HG03571 (cell line): Measurements from ENCODE around the gene RNGTT.
"Not testable (repeated sequence)": the region's sequence is repeated elsewhere in the genome, so short reads cannot be mapped to it uniquely, and the experiment has no call there.

Experiments used
- ATAC-seq: cut with Tn5 transposase; IDR thresholded peaks from one replicate; pipeline ENCODE4 v1.9.1; 2021; ENCODE audit not compliant: unreplicated experiment

RNGTT gene

DNA sequence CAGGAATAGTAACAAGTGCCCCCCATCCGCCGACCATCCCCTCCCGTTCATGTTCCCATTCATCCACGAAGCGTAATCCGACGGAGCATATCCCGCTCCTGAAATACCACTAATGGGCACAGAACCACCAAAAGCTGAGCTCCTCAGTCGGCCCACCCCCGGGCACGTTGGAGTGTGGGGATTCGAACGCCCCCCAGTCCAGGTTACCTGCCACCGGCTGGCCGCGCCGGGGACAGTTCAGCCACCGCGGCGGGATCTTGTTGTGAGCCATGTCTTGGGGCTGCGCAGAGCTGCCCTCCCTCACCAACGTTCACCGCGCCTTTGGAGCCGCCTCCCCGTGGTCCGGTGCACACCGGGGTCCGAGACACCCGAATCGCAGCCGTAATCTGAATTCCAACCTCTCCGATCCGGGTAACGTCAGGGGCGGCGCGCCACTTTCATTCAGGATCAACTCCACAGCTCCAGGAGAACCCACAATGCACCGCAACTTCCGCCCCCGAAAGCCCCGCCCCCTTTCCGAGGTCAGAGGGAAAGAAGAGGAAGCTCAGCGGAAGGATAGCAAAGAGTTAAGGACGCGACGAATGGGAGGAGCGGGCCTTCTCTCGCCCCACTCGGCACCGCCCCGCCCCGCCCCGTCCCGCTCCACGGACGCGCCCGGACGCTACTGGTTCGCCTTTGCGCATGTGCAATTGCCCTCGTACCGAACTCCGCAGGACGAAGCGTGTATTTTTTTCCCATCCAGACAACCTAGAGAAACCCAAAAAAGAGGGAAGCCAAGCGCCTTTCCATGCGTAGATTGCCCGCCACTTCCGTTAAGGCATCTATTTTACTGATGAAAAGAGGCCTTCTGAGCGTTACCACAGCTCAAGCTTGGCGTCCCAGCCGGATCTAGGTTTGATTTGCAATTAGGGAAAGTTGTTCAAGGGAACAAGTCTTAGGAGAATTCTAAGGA is at the start of gene RNGTT:
Gene RNGTT (minus strand): TSS at position 480 of the 952 bp plus-strand sequence. CDS start 209 bp downstream, at position 271.
- peak; percentile 98 for ATAC-seq

DNA sequence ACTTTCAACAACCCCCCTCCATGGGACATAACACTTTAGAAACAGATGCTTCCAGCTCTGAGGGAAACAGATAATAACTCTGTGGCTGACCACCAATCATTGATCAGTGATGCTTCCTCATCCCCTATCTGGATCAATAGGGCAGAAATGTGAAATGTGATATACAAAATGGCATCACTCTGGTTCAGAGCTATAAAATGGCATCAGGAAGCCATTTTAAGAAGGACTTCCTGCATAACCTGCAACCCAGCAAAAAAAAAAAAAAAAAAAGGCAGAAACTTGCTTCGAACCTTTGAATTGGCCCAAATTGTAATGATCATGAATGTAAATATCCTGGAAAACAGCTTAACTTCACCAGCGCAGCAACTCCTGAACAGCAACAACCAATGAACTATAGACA is 48.0 kb upstream of the RNGTT start:
- ATAC-seq = no peak

DNA sequence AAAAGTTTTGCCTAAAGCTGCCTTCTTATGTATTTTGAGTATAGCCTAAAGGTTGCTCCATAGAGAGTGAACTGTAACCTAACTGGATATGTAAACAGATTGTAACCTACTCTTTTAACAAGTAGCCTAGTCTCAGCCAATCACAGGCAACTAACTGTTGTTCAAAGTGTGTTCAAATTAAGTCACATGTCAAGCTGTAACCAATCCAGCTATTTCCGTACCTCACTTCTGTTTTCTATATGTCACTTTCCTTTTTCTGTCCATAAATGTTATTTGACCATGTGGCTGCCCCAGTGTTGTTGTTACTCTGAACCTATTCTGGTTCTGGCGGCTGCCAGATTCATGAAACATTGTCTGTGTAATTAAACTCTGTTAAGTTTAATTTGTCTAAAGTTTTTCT is 47.4 kb upstream of the RNGTT start:
- ATAC-seq = no peak

DNA sequence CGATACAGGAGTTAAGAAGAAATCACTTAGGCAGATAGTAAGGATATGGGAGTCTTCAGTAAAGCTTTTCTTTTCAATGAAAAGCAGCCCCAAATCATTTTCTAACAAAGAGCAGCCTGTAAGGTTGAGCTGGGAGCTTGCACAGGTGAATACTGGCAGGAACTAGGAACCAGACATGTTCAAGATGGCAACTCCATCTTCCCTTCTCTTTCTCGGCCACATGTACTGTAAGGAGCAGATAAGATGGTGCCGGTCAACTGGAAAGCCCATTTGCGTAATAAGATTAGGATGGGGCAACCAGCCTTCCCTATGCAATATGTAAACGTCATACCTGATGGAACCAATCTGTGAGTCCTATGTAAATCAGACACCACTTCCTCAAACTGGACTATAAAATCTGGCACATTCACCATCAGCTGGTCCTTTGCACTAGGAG is 46.2 kb upstream of the RNGTT start:
- no peak for ATAC-seq

DNA sequence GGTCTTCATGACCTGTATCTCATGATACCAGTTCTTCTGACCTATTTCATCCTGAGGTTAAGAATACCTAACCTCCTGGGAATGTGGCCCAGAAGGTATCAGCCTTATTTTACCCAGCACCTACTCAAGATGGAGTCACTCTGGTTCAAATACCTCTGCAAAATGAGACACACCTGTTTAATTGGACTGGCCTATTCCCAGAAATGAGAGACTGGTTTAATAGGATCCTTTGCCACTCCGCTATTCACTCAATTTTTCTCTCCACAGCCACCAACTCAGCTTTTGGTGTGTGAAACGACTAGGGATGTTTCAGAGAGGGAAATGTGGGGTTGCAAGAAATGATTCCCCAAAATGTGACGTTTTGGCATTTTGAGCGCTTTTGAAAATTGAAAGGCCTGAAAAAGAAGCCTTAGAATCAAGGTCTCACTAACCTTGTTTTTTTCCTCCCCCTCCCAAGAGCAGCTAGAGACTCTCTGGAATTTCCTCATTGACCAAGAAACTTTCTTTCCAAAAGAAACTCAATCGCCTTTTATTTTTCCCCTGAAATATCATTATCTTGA is 45.5 kb upstream of the RNGTT start:
- ATAC-seq = no peak

DNA sequence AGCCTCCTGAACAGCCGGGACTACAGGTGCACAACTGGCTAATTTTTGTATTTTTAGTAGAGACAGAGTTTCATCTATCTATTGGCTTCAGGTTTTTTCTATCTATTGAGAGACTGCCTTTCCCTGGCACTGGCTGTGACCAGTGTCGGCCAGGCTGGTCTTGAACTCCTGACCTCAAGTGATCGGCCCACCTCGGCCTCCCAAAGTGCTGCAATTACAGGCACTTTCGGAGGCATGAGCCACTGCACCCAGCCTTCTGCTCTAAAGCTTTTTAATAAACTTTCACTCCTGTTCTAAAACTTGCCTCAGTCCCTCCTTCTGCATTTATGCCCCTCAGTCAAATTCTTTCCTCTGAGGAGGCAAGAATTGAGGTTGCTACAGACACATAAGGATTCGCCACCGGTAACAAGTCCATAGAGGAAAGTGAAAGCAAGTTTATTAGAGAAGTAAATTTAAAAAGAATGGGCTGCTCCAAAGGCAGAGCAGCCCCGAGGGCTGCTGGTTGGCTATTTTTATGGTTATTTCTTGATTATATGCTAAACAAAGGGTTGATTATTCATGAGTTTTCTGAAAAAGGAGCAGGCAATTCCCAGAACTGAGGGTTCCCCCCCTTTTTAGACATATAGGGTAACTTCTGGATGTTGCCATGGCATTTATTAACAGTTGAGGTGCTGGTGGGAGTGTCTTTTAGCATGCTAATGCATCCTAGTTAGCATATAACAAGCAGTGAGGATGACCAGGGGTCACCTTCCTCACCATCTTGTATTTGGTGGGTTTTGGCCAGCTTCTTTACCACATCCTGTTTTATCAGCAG is 44.8 kb upstream of the RNGTT start:
- no peak for ATAC-seq

DNA sequence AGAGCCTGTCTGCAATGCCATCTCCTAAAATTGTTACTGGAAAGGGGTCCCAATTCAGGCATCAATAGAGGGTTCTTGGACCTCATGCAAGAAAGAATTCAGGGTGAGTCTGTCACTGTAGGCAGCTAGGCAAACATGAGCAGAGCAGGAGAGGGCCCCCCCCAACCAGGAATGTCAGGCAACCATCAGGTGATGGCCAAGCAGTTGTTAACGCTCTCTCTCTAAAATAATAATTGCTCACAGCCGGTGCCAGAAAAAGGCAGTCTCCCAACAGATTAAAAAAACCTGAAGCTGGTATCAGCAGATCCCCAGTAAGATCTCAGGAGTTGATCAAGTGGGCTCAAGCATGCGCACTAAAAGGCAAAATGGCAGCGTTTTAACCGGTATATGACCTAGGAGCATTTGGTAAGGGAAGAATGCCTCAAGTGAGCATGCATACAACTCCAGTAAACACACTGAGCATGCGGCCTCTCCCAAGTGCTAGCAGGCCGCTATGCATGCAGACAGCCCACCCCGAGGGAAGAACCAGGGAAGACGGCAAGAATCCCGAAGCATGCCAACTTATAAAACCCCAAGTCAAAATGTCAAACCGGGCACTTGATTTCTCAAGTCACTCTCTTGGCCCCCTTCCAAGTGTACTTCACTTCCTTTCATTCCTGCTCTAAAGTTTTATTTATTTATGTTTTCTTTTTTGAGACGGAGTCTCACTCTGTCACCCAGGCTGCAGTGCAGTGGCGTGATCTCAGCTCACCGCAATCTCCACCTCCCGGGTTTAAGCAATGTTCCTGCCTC is 44.0 kb upstream of the RNGTT start:
- no peak for ATAC-seq

DNA sequence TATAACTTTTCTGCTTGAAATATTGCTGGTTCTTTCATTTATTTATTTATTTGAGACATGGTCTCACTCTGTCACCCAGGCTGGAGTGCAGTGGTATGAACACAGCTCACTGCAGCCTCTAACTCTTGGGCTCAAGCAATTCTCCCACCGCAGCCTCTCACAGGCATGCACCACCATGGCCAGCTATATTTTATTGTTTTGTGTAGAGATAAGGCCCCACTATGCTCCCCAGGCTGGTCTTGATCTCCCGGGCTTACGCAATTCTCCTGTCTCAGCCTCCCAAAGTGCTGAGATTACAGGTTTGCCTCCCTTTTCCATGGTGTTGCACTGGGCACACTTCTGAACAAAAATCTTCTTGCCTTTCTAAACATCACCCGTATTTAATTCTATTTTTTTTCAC is 39.1 kb upstream of the RNGTT start:
- no peak for ATAC-seq

DNA sequence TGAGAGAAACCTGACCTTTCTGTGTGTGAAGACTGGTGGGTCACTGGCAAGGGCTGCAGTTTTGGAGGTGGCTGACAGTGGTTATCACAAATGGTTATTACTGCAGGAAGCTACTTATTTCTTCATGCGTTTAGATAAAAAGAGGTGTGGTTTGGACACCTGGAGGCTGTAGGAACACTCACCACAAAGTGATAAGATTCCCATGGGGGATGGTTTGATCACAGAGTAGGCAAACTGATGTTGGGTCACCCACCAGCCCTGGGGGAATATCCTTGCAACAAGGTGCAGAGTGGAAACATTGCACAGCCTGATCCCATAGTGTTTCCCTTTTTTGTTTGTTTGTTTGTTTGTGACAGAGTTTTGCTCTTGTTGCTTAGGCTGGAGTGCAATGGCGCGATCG is 33.9 kb upstream of the RNGTT start:
- no peak for ATAC-seq

DNA sequence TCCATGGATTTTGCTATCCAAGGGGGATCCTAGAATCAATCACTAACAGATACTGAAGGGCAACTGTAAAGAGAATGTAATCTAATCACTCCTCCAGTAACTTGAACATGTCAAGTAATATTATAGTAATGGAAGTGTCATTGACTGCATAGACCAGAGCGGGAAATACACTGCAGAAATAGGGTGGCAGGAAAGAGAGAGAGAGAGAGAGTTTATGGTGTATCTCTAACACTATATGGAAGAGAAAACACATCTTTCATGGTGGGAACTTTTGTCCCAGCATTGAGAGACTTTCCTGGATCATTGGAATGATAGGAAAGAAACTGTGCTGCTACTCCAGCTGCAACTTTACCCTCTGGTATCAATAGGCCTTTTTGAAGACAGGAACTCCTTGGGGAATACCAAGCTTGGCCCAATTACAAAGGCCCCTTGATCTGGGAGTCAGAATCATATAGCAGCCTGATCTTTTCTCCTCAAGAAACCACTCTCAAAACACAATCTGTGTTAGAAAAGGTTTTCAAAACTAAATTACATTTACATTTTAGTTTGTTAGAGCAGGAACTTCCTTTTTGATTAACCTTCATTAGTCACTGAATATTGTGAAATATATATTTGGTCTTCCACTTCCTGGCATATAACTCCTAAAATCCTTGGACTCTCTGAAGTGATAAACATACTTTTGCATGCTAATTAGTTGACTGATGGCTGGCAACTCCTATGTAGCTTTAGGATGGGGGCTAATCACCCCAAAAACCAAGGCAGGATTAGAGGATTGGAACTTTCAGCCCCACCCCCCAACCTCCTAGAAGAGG is 29.5 kb upstream of the RNGTT start:
- no peak for ATAC-seq

DNA sequence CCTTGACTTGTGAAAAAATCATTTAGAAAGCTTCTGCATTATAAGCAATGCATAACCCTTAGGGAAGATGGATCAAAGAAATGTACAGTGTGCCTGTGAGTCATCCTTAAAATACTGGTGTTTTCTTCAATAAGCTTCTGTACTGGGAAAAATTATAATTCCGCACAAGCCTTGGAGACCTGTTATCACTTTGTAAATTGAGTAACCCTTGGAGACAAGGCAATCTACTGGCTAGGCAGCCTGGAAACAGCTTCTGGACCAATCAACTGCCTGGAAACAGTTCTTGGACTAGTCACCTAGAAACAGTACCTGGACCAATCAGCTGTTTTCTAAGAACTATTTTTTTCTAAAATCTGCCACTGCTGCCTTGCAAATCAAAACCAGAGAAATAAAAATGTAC is 25.8 kb upstream of the RNGTT start:
- no peak for ATAC-seq

DNA sequence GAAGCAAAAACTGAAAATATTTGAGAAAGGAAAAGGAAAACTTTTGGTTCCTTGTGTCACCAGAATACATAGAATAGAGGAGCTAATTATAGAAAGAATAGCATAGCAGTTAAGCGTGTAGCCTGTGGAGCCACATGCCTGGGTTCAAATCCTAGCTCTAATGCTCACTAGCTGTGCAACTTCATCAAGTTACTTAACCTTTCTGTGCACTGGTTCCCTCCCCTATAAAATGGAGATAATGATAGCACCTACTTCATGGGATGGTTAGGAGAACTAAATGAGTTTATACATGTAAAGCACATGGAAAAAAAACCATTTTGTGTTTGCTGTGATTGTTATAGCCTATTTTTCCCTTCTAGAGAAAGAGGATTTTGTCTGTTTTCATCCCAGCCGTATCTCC is 24.5 kb upstream of the RNGTT start:
- ATAC-seq = no peak

DNA sequence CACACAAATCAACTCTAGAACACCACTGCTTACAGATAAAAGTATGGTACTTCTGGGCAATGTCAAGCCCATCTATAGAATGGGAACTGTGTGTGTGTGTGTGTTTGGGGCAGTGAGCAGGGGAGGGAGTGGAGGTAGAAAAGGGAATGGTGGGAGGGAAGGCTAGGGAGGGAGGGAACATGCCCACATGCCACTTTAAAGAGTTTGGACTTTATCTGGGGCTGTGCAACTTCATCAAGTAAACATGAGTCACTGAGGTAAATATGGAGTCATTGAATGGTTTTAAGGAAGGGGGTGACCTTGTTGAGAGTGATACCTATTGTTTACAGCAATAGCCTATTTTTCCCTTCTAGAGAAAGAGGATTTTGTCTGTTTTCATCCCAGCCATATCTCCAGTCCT is 22.5 kb upstream of the RNGTT start:
- ATAC-seq = no peak

DNA sequence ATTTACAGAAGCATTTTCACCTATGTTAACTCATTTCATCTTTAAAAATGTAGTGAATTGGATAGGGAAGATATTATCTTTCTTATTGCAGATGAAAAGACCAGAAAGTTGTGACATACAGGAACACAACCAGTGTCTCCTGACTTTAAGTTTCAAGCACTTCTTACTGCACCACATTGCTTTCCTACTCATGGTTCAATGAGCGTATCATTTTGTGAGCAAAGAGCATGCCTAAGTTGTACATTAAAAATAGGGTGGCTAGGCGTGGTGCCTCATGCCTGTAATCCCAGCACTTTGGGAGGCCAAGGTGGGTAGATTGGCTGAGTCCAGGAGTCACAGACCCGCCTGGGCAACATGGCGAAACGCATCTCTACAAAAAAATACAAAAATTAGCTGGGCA is 21.2 kb upstream of the RNGTT start:
- ATAC-seq = no peak

DNA sequence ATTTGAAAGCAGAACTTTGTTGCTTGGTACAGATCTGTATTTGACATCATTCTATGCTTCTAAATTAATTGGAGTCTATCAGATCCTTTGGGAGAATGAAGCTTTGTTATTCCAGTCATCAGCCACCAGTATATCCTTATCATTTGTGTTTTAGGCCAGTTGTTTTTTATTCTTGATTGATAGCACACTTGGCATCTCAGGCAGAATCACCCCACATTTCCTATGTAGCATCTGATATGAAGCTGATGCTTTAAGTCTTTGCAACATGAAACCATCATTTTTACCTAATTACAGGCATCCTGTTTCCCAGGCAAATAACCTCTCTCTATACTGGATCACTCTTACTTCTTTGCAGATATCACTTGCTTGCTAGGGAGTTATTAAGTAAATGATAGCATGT is 20.7 kb upstream of the RNGTT start:
- ATAC-seq = no peak

DNA sequence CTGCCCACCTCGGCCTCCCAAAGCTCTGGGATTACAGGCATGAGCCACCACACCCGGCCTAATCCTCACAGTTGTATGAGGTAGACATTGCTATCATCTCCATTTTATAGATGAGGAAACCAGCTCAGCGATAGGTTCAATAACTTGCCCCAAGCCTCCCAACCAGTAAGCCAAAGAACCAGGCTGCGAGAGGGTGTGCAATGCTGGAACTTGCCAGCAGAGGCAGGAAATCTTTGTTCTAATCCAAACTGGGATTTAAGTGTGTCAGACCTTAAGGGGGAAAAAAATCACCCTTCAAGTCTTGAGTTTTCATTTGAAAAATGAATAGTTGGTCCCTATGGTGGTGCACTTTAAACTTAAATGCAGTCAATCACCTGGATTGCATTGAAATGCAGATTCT is 20.1 kb upstream of the RNGTT start:
- ATAC-seq = no peak

DNA sequence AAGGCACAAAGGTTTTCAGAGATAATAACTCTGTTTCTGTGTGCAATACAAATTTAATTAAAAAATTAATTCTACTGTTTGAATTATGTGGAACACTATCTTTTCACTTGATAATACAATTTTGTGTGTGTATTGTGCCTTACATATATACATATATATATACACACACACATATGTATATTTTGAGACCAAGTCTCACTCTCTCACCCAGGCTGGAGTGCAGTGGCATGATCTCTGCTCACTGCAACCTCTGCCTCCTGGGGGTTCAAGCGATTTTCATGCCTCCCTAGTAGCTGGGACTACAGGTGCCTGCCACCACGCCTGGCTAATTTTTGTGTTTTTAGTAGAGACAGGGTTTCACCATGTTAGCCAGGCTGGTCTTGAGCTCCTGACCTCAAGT is 19.7 kb upstream of the RNGTT start:
- ATAC-seq = not testable (repeated sequence)

DNA sequence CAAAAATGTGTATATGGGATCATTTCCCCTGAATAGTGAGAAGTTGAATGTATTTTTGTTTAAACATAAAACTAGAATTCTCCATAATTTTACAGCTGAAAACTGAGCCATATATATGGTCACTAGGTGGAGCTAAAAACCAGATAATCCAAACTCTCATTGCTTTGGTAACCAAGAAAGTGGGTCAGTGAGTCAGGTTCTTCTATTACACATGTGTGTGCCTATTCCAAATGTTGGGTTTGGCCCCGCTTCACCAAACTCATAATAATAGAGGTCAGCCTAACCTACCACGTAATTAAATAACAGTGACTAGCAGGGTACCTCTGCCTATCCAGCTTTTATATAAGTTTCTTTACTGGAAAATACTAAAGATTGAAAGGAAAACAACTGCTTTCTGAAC is 19.3 kb upstream of the RNGTT start:
- no peak for ATAC-seq

DNA sequence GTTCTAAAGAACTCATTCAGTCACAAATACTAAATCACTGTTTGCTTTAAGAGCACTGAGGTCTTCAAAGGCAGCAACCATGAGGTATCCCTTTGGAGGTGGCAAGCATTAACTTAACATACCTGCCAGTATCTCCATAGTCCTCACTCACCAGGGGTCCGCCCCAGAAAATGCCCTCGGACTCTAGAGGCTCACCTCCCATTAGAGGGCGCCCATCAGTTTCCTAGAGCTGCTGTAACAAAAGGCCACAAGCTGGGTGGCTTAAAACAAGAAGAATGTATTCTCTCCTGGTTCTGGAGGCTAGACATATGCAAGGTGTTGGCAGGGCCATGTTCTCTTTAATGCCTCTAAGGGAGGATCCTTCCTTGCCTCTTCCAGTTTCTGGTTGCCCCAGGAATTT is 12.0 kb upstream of the RNGTT start:
- no peak for ATAC-seq
